GM12874 (cell line): ENCODE measurements around the gene TNS3.

Source experiments
- CTCF ChIP-seq: IDR thresholded peaks from 2 replicates; pipeline ENCODE4 v1.5.1; 2011; ENCODE audit warnings: low read depth, mild to moderate bottlenecking, control low read depth, low read length, moderate library complexity; ENCODE audit not compliant: insufficient read depth

The TNS3 gene

GRCh38 chr7:47461161-47461560 lies 120.8 kb downstream of the TNS3 start:
- no peak for TF ChIP-seq CTCF

- TF ChIP-seq CTCF = no peak
These were observed 121.5 kb downstream of the TNS3 start for GRCh38 chr7:47460251-47460989.

GRCh38 chr7:47458486-47458885 lies 123.4 kb downstream of the TNS3 start:
- TF ChIP-seq CTCF = no peak

- no peak for TF ChIP-seq CTCF
These were observed 123.9 kb downstream of the TNS3 start for GRCh38 chr7:47458057-47458456.

- no peak for TF ChIP-seq CTCF
These were observed 125.5 kb downstream of the TNS3 start for GRCh38 chr7:47456210-47456955.

GRCh38 chr7:47455872-47456185 lies 126.1 kb downstream of the TNS3 start:
- no peak for TF ChIP-seq CTCF

GRCh38 chr7:47454974-47455871 lies 126.7 kb downstream of the TNS3 start:
- no peak for TF ChIP-seq CTCF
